Measurements from ENCODE around the gene SIAE.

Gene SIAE

GRCh38 chr11:124586238-124586860, 87.2 kb downstream of the SIAE start:
- no peaks in the 10 kb centered on the region for H3K9me3 ChIP-seq (ENCODE audit: insufficient read depth, low read depth, low read length)
- no peaks in the 10 kb centered on the region for H3K36me3 ChIP-seq (ENCODE audit: insufficient read depth, low read length)
- H3F3A ChIP-seq (ENCODE audit: low read depth) = no peaks in the 10 kb centered on the region
- H3K4me2 ChIP-seq (ENCODE audit: low read depth, low read length, poor library complexity, severe bottlenecking) = no peak overlapping the region
- TF ChIP-seq EZH2phosphoT487 (IDR thresholded peaks at IDR 0.05; ENCODE audit: borderline replicate concordance) (no peak), CTCF (conservative IDR thresholded peaks at IDR 0.05; ENCODE audit: low read length) (peak; percentile 69)
- no peak overlapping the region for H2AFZ ChIP-seq (ENCODE audit: low read length)
- no peaks in the 10 kb centered on the region for H3K9me2 ChIP-seq (replicated peaks; ENCODE audit: low read depth, low read length)
- no peaks in the 10 kb centered on the region for H3K79me2 ChIP-seq (ENCODE audit: insufficient read depth, low read length)
- no peaks in the 10 kb centered on the region for H3K4me1 ChIP-seq (ENCODE audit: insufficient read depth, low read length, poor library complexity, severe bottlenecking)
- no peak overlapping the region for H3K4me3 ChIP-seq (ENCODE audit: low read length, poor library complexity, severe bottlenecking)
- no peaks in the 10 kb centered on the region for H3K27me3 ChIP-seq (ENCODE audit: insufficient read depth, low read length, poor library complexity, severe bottlenecking)
- no peak overlapping the region for H3K9ac ChIP-seq (ENCODE audit: low read depth, low read length, poor library complexity, severe bottlenecking)
- no peaks in the 10 kb centered on the region for H4K20me1 ChIP-seq (ENCODE audit: insufficient read depth, low read length, poor library complexity, severe bottlenecking)

GRCh38 chr11:124584681-124585372, 88.7 kb downstream of the SIAE start:
- no peak overlapping the region for H3K4me2 ChIP-seq (ENCODE audit: low read depth, low read length, poor library complexity, severe bottlenecking)
- no peaks in the 10 kb centered on the region for H3K36me3 ChIP-seq (ENCODE audit: insufficient read depth, low read length)
- no peaks in the 10 kb centered on the region for H3K9me3 ChIP-seq (ENCODE audit: insufficient read depth, low read depth, low read length)
- H3K4me3 ChIP-seq (ENCODE audit: low read length, poor library complexity, severe bottlenecking) = no peak overlapping the region
- H3K4me1 ChIP-seq (ENCODE audit: insufficient read depth, low read length, poor library complexity, severe bottlenecking) = no peaks in the 10 kb centered on the region
- H3K9ac ChIP-seq (ENCODE audit: low read depth, low read length, poor library complexity, severe bottlenecking) = no peak overlapping the region
- no peaks in the 10 kb centered on the region for H4K20me1 ChIP-seq (ENCODE audit: insufficient read depth, low read length, poor library complexity, severe bottlenecking)
- peak overlapping the region; percentile 73 for H2AFZ ChIP-seq (ENCODE audit: low read length)
- H3K79me2 ChIP-seq (ENCODE audit: insufficient read depth, low read length) = no peaks in the 10 kb centered on the region
- TF ChIP-seq EZH2phosphoT487 (IDR thresholded peaks at IDR 0.05; ENCODE audit: borderline replicate concordance) (no peak), CTCF (conservative IDR thresholded peaks at IDR 0.05; ENCODE audit: low read length) (no peak)
- no peaks in the 10 kb centered on the region for H3K9me2 ChIP-seq (replicated peaks; ENCODE audit: low read depth, low read length)
- no peaks in the 10 kb centered on the region for H3K27me3 ChIP-seq (ENCODE audit: insufficient read depth, low read length, poor library complexity, severe bottlenecking)
- no peaks in the 10 kb centered on the region for H3F3A ChIP-seq (ENCODE audit: low read depth)

- no peak overlapping the region for H3K4me3 ChIP-seq (ENCODE audit: low read length, poor library complexity, severe bottlenecking)
- no peaks in the 10 kb centered on the region for H3K27me3 ChIP-seq (ENCODE audit: insufficient read depth, low read length, poor library complexity, severe bottlenecking)
- H4K20me1 ChIP-seq (ENCODE audit: insufficient read depth, low read length, poor library complexity, severe bottlenecking) = no peaks in the 10 kb centered on the region
- no peaks in the 10 kb centered on the region for H3K36me3 ChIP-seq (ENCODE audit: insufficient read depth, low read length)
- no peaks in the 10 kb centered on the region for H3F3A ChIP-seq (ENCODE audit: low read depth)
- TF ChIP-seq CTCF (conservative IDR thresholded peaks at IDR 0.05; ENCODE audit: low read length) (no peak), EZH2phosphoT487 (IDR thresholded peaks at IDR 0.05; ENCODE audit: borderline replicate concordance) (no peak)
- H3K79me2 ChIP-seq (ENCODE audit: insufficient read depth, low read length) = no peaks in the 10 kb centered on the region
- H3K4me2 ChIP-seq (ENCODE audit: low read depth, low read length, poor library complexity, severe bottlenecking) = no peak overlapping the region
- no peaks in the 10 kb centered on the region for H3K9me3 ChIP-seq (ENCODE audit: insufficient read depth, low read depth, low read length)
- H2AFZ ChIP-seq (ENCODE audit: low read length) = no peak overlapping the region
- H3K4me1 ChIP-seq (ENCODE audit: insufficient read depth, low read length, poor library complexity, severe bottlenecking) = no peaks in the 10 kb centered on the region
- no peak overlapping the region for H3K9ac ChIP-seq (ENCODE audit: low read depth, low read length, poor library complexity, severe bottlenecking)
- H3K9me2 ChIP-seq (replicated peaks; ENCODE audit: low read depth, low read length) = no peaks in the 10 kb centered on the region
These were observed 89.8 kb downstream of the SIAE start for GRCh38 chr11:124583781-124584180.
